ENCODE results near the gene SFXN3. TPM values are rescaled to one million over a fixed set of nuclear protein-coding genes. Genes with fewer than 3 reads are reported as not detected.

Gene SFXN3
- polyA plus RNA-seq, 3 donors = 21.3 to 152 (median 24.2) TPM

GRCh38 chr10:101003639-101004206 lies 27.3 kb upstream of the SFXN3 start:
- Mint-ChIP-seq H3K27ac (peak overlapping the region in 1 of 7 donors; percentile 33), H3K9me3 (no peaks in the 10 kb centered on the region), H3K27me3 (ENCODE audit: low read depth in 3 of 3) (peaks cover 0 to 4% (median 4%) of the 10 kb centered on the region in 3 donors), H3K4me1 (peaks cover 19% of the 10 kb centered on the region), H3K4me3 (no peak overlapping the region), H3K36me3 (peaks cover 11 to 20% of the 10 kb centered on the region in 2 donors)
- H3K4me1 ChIP-seq (ENCODE audit: control insufficient read depth in 1 of 2, insufficient read depth in 2 of 2, low read length in 2 of 2) = peaks cover 16 to 25% of the 10 kb centered on the region in 2 donors
- no peak for DNase-seq
- H3K9me3 ChIP-seq (replicated peaks in 1 of 2; ENCODE audit: control insufficient read depth in 1 of 2, insufficient read depth in 1 of 2, low read length in 2 of 2) = no peaks in the 10 kb centered on the region
- TF ChIP-seq CTCF (IDR thresholded peaks at IDR 0.05) = no peak
- no peaks in the 10 kb centered on the region for H3K27me3 ChIP-seq (ENCODE audit: control insufficient read depth in 2 of 2, insufficient read depth in 2 of 2, low read length in 2 of 2)
- H3K4me2 ChIP-seq (replicated peaks; ENCODE audit: extremely low read depth, low read length, poor library complexity, severe bottlenecking) = no peak overlapping the region
- peaks cover 3 to 12% of the 10 kb centered on the region in 2 donors for H3K36me3 ChIP-seq (replicated peaks in 1 of 2; ENCODE audit: control insufficient read depth in 1 of 2, insufficient read depth in 2 of 2, low read length in 2 of 2)
- H3K4me3 ChIP-seq (replicated peaks in 1 of 3; ENCODE audit: low read depth in 2 of 3, low read length in 3 of 3) = no peak overlapping the region
- H3K27ac ChIP-seq (ENCODE audit: low read depth in 1 of 2, low read length in 2 of 2) = no peak overlapping the region
- peaks cover 5% of the 10 kb centered on the region for H3K79me2 ChIP-seq (ENCODE audit: insufficient read depth, low read length)
- H4K20me1 ChIP-seq (ENCODE audit: insufficient read depth, low read length) = no peaks in the 10 kb centered on the region
- H2AFZ ChIP-seq (ENCODE audit: insufficient read depth, low read depth, low read length, poor library complexity, severe bottlenecking) = no peak overlapping the region
- no peak overlapping the region for H3K9ac ChIP-seq (ENCODE audit: insufficient read depth, low read length, poor library complexity, severe bottlenecking)
- intact Hi-C loops (cut with micrococcal nuclease) = no loop called here
- 98% methylated on average over 16 of the region's 18 CpGs for WGBS (ENCODE audit: insufficient coverage)

GRCh38 chr10:101005361-101005760 lies 25.7 kb upstream of the SFXN3 start:
- peaks cover 3 to 12% of the 10 kb centered on the region in 2 donors for H3K36me3 ChIP-seq (replicated peaks in 1 of 2; ENCODE audit: control insufficient read depth in 1 of 2, insufficient read depth in 2 of 2, low read length in 2 of 2)
- no peak overlapping the region for H3K27ac ChIP-seq (ENCODE audit: low read depth in 1 of 2, low read length in 2 of 2)
- H3K9me3 ChIP-seq (replicated peaks in 1 of 2; ENCODE audit: control insufficient read depth in 1 of 2, insufficient read depth in 1 of 2, low read length in 2 of 2) = no peaks in the 10 kb centered on the region
- H3K36me3 Mint-ChIP-seq = peaks cover 11 to 20% of the 10 kb centered on the region in 2 donors
- H3K79me2 ChIP-seq (ENCODE audit: insufficient read depth, low read length) = peaks cover 5% of the 10 kb centered on the region
- over 99% methylated on average over 20 of the region's 23 CpGs for WGBS (ENCODE audit: insufficient coverage)
- peaks cover 0 to 6% (median 2%) of the 10 kb centered on the region in 3 donors for H3K27me3 Mint-ChIP-seq (ENCODE audit: low read depth in 3 of 3)
- no peak overlapping the region for H2AFZ ChIP-seq (ENCODE audit: insufficient read depth, low read depth, low read length, poor library complexity, severe bottlenecking)
- H3K27ac Mint-ChIP-seq = no peak overlapping the region
- no peak overlapping the region for H3K4me3 Mint-ChIP-seq
- H4K20me1 ChIP-seq (ENCODE audit: insufficient read depth, low read length) = no peaks in the 10 kb centered on the region
- TF ChIP-seq CTCF (IDR thresholded peaks at IDR 0.05) = no peak
- no peak overlapping the region for H3K9ac ChIP-seq (ENCODE audit: insufficient read depth, low read length, poor library complexity, severe bottlenecking)
- H3K4me1 Mint-ChIP-seq = peaks cover 12% of the 10 kb centered on the region
- intact Hi-C loops (cut with micrococcal nuclease) = no loop called here
- no peaks in the 10 kb centered on the region for H3K9me3 Mint-ChIP-seq
- no peak overlapping the region for H3K4me3 ChIP-seq (replicated peaks in 1 of 3; ENCODE audit: low read depth in 2 of 3, low read length in 3 of 3)
- no peak for DNase-seq
- H3K4me1 ChIP-seq (ENCODE audit: control insufficient read depth in 1 of 2, insufficient read depth in 2 of 2, low read length in 2 of 2) = peaks cover 7 to 12% of the 10 kb centered on the region in 2 donors
- H3K27me3 ChIP-seq (ENCODE audit: control insufficient read depth in 2 of 2, insufficient read depth in 2 of 2, low read length in 2 of 2) = no peaks in the 10 kb centered on the region
- H3K4me2 ChIP-seq (replicated peaks; ENCODE audit: extremely low read depth, low read length, poor library complexity, severe bottlenecking) = no peak overlapping the region
